GM11168 (cell line): ENCODE results near the gene MAN1A1.
"Not testable (repeated sequence)": the region's sequence is repeated elsewhere in the genome, so short reads cannot be mapped to it uniquely, and the experiment has no call there.

Experiments
- in situ Hi-C: fragments of 300-500 bp; cut with MboI; formaldehyde crosslinking; loops from one replicate; pipeline ENCODE4 v1.12.0; 2022; ENCODE audit warnings: low sequenced_read_pairs; ENCODE audit not compliant: unreplicated experiment

Gene MAN1A1

GRCh38 chr6:119182875-119183274 is 166.7 kb downstream of the MAN1A1 start:
- in situ Hi-C loops: no loop called here

GRCh38 chr6:119182216-119182803 is 167.3 kb downstream of the MAN1A1 start:
- in situ Hi-C loops: no loop called here

- in situ Hi-C loops: no loop called here
These were observed 168.5 kb downstream of the MAN1A1 start for GRCh38 chr6:119181046-119181445.

- in situ Hi-C loops: no loop called here
These were observed 169.7 kb downstream of the MAN1A1 start for GRCh38 chr6:119179842-119180241.

- in situ Hi-C loops: no loop called here
These were observed 170.5 kb downstream of the MAN1A1 start for GRCh38 chr6:119179062-119179461.

GRCh38 chr6:119176445-119176844 is 173.1 kb downstream of the MAN1A1 start:
- in situ Hi-C loops: no loop called here

GRCh38 chr6:119174879-119175817 is 174.4 kb downstream of the MAN1A1 start:
- in situ Hi-C loops: no loop called here

- in situ Hi-C loops: no loop called here
These were observed 175.5 kb downstream of the MAN1A1 start for GRCh38 chr6:119174085-119174445.

- in situ Hi-C loops: no loop called here
These were observed 176.1 kb downstream of the MAN1A1 start for GRCh38 chr6:119173249-119174084.

GRCh38 chr6:119172824-119173223 is 176.7 kb downstream of the MAN1A1 start:
- in situ Hi-C loops: no loop called here

GRCh38 chr6:119171864-119172588 is 177.5 kb downstream of the MAN1A1 start:
- in situ Hi-C loops: no loop called here

GRCh38 chr6:119171088-119171841 is 178.3 kb downstream of the MAN1A1 start:
- in situ Hi-C loops: no loop called here

GRCh38 chr6:119170447-119171087 is 179.0 kb downstream of the MAN1A1 start:
- in situ Hi-C loops: no loop called here

- in situ Hi-C loops: no loop called here
These were observed 179.5 kb downstream of the MAN1A1 start for GRCh38 chr6:119170103-119170446.

GRCh38 chr6:119169355-119169754 is 180.2 kb downstream of the MAN1A1 start:
- in situ Hi-C loops: not testable (repeated sequence)

- in situ Hi-C loops: no loop called here
These were observed 183.4 kb downstream of the MAN1A1 start for GRCh38 chr6:119166024-119166784.

- in situ Hi-C loops: loop anchor here (5.0 kb wide), 1 partner anchor 179 kb away; no protein-coding TSS in a partner anchor
These were observed 186.6 kb downstream of the MAN1A1 start for GRCh38 chr6:119163006-119163405.

GRCh38 chr6:119162134-119162775 is 187.3 kb downstream of the MAN1A1 start:
- in situ Hi-C loops: loop anchor here (5.0 kb wide), 1 partner anchor 180 kb away; no protein-coding TSS in a partner anchor
